Muscle of arm (tissue), 12 donors: ENCODE measurements around the gene ZNF584. TPM values are rescaled to one million over a fixed set of nuclear protein-coding genes. Genes with fewer than 3 reads are reported as not detected.
A peak's percentile ranks its signal among the peaks of the same experiment; 100 is the strongest.
"Not testable (repeated sequence)": the region's sequence is repeated elsewhere in the genome, so short reads cannot be mapped to it uniquely, and the experiment has no call there.

ENCODE experiments used
- DNase-seq: peaks from one replicate; pipeline ENCODE4 v3.0.0-alpha.2; 2013
- polyA plus RNA-seq, 12 donors: library from polyadenylated mRNA; unstranded; fragments of 120-200 nt; gene quantifications; one replicate each; pipeline ENCODE4 v1.2.1, GENCODE V29; 2013; ENCODE audit not compliant: insufficient read length in 12 of 12

ZNF584 gene
- polyA plus RNA-seq, 12 donors: 4.6 to 7.0 (median 5.9) TPM; not detected in 2

DNA sequence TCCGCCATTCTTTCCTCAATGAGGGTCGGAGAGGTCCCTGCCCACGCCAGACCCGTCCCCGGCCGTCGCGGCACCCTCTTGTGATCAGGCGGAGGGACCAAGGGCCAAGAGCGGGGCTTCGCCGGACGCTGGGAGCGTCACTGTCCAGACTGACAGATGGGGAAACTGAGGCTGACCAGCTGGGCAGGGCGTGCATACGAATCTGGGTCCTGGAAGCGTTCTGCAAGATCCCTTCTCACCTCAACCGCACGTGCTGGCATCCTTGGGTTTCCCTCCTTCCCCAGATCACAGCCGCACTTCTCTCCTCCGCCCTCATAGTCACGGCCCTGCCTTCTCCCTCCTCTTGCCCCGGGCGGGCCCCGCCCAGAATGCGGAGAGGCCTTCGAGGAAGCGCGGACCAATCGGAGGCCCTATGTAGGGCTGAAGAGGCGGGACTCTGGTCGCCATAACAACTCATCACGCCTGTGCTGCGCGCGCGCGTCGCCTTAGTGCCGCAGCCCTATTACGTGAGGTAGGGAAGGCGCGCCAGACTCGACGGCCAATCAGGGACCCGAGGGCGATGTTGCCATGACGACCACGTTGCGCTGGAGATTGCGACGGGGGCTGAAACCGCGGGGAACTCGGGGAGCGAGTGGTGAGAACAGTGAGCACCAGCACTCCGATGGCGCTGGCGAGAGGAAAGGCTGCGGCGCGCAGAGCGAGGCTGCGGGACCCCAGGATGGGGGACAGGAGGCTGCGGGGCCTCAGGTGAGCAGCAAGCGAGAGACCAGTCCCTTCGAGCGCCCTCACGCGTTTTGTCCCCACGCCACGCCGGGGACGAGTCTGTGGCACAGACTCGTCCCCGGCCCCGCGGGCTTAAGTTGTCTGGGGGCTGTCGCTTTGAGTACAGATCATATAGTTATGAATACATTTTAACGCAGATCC is 7.3 kb upstream of the ZNF584 start:
- peak; percentile 99 for DNase-seq

DNA sequence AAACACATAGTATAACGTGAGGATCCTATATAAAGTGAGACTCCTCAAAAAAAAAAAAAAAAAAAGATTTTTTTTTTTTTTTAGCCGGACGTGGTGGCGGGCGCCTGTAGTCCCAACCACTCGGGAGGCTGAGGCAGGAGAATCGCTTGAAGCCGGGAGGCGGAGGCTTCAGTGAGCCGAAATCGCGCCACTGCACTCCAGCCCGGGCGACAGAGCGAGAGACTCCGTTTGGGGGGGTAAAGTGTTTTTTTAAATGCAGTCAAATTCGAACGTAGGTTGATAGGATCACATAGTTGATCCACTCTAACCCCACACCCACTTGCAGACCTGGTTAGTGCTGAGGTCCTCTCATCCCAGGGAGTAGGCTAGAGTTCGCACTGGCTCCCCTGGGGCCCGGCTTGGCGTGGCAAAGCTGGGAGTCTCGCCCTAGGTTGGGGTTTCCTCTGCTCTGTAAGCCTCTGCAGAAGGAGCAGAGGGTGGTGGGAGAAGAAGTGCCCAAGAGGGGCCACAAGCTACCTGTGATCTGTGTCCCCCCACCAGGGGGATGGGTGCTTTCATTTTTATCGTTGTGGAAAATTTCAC is 6.5 kb upstream of the ZNF584 start:
- DNase-seq: no peak

DNA sequence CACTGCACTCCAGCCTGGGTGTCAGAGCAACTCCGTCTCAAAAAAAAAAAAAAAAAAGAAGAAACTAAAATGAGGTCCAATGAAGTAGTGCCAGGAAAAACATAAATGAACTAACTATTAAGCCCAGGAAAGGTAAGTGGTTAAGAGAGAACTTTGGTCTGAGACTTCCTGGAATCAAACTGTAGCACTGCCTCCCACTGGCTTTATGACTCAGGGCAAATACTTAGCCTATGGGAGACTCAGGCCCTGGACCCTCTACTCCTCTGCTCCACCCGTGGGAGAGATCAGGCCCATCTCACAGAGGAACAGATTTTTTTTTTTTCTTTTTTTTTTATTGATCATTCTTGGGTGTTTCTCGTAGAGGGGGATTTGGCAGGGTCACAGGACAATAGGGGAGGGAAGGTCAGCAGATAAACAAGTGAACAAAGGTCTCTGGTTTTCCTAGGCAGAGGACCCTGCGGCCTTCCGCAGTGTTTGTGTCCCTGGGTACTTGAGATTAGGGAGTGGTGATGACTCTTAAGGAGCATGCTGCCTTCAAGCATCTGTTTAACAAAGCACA is 4.5 kb upstream of the ZNF584 start:
- not testable (repeated sequence) for DNase-seq

DNA sequence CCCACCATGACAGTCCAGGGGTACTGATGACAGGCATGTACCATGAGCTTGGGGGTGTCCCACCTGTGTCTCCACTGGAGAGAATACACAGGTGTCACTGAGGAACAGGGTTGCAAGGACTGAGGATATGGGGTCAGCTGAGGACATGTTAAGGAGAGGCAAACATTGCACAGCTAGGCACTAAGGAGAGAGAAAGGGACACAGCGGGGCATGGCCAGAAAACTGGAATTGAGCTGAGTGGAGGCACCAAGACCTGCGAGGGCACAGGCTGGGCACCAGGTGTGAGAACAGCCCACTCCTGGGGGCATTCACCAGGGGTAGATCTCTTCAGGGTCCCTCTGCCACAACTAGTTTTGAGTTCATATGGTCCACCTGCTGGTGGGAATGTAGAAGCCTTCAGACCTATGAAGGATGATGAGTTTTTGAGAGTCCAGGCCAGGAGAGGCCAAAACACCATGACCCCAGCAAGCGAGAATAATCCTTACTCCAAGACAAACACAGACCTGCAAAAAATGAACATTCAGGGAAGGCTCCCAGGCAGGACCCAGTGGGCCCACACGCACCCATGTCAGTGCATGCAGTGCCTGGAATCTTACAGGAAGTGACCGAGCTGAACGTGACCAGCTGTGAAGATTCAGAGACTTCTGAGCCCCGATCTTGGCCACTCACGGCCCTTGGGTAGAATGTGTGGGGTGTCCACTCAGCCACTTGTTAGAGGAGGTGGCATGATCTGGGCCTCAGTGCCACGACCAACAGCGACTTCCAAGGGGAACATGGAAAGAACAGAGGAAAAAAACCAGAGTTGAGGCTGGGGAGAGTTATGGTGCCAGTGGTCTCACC is 1.4 kb upstream of the ZNF584 start:
- no peak for DNase-seq

DNA sequence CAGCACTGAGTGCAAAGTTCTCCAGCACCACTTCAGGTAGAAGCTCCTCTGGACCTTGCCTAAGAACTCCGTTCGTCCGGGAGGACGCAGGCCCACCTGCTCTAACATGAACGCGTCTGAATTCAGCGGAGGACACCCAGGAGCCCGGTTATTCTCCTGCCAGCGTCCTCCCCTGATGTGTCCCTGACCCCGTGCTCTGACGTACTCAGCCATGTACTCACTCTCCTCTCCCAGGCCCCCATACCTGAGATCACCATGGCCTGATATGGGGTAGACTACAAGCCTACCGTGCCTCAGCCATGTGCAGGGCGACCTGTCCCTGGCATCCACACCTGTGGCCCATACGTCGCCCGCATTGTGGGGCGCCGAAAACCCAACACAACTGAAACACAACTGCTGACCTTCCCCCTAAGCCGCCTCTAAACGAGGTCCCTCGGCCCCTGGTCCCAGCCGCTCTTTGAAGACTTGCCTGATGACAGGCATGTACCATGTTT is 744 bp upstream of the ZNF584 start:
- no peak for DNase-seq

DNA sequence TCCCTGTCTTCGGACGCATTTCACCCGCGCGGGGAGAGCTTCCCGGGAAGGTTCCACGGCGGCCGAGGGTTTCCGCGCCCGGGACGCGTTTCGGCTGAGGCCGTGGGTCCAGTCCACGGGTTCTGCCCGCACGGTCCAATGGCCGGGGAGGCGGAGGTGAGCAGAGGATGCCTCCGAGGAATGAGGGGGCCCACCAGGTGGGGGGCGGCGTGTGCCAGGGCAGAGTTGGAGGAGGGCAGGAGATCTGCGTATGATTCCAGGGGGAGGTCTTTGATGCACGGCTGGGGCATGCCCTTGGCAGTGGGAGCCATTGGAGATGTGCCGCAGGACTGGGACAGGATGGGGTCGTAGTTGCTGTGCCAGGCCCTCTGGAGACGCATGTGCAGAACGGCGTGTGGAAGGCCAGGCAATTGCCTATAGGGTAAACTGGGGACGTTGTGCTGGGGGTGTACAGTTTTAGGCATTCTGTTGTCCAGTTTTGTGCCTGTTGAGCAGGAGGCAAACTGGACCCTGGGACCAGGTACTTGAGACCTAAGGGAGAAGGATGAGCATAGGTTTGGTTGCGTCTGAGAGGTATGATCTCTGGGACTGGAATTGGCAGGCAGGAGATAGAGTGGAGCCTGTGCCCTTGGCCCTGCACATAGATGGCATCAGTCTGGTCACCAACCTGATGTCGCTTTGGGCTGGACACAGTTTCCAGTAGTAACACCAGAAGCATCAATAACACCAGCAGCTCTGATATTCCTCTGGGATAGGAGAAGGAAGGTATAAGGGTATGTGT is 751 bp downstream of the ZNF584 start:
- DNase-seq: no peak

DNA sequence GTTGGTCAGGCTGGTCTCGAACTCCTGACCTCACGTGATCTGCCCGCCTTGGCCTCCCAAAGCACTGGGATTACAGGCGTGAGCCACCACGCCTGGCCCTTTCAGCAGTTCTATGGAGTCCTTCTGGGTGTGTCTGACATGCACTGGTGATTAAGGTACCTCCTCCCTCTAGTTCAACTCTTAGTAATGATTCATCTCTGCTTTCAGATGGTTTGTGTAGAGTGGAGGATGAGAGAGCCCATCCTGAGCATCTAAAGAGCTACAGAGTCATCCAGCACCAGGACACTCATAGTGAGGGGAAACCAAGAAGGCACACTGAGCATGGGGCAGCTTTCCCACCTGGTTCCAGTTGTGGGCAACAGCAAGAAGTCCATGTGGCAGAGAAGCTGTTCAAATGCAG is 8.2 kb downstream of the ZNF584 start:
- no peak for DNase-seq

DNA sequence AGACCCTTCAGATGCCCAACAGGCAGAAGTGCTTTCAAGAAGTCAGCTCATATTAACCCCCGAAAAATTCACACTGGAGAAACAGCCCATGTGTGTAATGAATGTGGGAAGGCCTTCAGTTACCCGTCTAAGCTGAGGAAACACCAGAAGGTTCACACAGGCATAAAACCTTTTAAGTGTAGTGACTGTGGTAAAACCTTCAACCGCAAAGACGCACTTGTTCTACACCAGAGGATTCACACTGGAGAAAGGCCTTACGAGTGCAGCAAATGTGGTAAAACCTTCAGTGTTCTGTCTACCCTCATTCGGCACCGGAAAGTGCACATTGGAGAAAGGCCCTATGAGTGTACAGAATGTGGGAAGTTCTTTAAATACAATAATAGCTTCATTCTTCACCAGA is 8.6 kb downstream of the ZNF584 start:
- no peak for DNase-seq

DNA sequence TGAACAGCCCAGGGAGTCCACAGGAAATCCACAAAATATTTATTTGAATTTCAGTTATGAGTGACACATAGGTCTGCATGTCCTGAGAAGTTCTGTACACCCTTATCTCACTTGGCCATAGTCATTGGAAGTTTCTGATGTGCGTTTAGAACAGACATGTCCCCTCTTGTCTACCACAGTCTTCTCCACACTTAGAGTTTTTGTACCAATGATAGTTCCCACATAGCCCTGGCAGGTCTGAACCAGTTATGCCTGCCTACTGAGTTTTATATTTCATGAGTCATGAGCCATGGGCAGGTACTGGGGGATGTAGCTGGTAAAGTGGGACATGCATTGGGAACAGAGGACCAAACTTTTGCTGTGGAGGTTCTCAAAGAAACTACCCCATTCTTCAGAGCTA is 20.2 kb downstream of the ZNF584 start:
- DNase-seq: no peak

DNA sequence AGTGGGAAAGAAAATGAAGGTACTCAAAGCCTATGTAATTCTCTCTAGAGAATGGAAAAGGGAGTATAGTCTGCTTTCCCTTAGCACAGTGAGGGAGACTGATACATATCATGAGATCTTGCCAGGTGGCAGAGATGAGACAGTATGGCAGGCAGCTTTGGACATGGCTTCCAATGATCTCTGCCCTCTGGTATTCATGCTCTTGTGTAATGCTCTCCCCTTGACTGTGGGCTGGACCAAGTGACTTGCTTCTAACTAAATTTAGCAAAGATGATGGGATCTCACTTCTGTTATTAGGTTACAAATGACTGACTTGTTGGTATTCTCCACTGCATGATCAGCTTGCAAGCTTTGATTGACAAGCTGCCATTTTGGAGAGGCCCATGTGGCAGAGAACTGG is 21.3 kb downstream of the ZNF584 start:
- no peak for DNase-seq

DNA sequence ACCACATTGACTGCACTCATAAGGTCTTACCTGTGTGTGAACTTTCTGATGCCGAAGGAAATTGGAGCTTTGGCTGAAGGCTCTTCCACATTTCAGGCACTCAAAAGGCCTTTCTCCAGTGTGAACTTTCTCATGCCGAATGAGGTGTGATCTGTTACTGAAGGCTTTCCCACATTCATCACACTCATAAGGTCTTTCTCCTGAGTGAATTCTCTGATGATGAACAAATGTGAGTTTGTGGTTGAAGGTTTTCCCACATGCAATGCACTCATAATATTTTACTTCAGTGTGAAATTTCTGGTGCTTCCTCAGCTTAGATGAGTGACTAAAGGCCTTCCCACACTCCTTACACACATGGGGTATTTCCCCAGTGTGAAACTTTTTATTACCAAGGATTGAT is 25.8 kb downstream of the ZNF584 start:
- no peak for DNase-seq

DNA sequence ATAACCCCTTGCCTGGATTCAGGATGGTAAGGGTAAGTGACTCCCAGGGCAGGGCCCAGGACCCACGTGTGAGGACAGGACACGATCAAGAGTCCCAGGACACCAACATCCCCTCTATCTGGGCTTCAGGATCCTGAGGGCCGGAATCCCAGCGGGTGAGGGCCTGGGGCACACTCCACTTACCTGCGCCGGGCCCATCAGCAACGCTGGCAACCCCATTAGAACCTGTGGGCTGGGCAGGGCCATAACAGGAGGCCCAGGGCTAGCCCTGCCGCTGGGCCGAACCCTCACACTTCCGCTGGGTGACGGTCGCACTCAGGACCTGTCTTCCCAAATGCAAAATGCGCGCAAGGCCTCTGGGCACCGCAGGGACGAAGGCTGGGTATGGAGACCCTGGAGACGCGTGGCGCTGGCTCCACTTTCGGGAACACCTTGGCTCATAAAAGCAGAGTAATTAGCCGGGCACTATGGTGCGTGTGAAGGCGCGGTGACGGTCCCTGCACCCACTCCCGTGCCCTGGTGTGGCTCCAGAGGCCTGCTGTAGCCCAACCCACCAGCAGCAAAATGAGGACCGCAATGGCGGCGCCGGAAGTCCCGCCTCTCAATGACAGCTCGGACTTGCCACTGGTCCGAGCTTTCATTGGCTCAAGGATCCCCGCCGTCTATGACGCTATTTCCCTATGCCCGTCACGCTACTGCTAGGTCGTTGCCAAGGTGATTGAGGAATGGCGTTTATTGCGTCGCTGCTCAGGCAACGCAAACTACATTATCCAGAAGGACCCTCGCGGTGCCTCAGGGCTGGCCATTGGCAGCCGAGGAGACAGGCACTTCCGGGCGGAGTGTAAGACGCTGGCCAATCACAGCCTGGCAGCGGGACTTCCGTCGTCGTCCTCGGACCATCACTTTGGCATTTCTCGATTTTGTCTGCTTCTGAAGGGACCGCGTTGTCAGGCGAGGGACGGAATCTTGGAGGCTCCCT is 31.4 kb downstream of the ZNF584 start, which contains the start of gene ZNF132:
ZNF132 (minus strand) TSS at position 578 of the 979 bp plus-strand sequence; CDS start at position 246, 332 bp downstream.
- DNase-seq: peak; percentile 99

DNA sequence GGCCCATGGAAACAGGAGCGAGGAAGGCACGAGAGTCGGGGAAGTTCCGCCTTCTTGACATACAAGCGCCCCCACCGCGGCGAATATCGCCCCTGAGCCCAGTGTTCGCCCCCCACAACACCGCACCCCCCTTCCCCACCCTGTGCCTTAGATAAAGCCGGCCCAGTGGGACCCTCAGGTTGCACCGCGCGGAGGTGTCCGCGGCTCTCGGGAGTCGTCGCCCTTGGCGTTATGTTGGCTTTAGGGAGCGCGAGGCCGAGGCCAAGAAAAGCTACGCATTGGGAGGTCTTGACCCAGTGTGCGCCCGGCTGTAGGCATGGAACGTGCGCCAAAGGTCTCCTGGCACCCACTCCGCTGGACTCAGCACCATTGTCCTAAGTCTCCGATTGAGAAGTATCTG is 32.1 kb downstream of the ZNF584 start:
- DNase-seq: peak; percentile 15

DNA sequence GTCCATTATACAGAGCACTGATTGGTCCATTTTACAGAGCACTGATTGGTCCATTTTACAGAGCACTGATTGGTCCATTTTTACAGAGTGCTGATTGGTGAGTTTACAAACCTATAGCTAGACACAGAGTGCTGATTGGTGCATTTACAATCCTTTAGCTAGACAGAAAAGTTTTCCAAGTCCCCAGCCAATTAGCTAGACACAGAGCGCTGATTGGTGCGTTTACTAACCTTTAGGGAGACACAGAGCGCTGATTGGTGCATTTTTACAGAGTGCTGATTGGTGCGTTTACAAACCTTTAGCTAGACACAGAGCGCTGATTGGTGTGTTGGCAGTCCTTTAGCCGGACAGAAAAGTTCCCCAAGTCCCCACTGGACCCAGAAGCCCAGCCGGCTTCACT is 34.5 kb downstream of the ZNF584 start:
- not testable (repeated sequence) for DNase-seq

DNA sequence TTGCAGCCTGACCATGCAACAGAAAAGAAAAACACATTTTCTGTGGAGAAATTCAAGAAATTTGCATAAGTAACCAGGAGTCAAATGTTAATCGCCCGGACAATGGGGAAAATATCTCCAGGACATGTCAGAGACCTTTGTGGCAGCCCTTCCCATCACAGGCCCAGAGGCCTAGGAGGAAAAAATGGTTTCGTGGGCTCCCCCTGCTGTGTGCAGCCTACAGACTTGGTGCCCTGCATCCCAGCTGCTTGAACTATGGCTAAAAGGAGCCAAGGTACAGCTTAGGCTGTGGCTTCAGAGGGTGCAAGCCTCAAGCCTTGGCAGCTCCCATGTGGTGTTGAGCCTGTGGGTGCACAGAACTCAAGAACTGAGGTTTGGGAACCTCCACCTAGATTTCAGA is 40.4 kb downstream of the ZNF584 start:
- not testable (repeated sequence) for DNase-seq

DNA sequence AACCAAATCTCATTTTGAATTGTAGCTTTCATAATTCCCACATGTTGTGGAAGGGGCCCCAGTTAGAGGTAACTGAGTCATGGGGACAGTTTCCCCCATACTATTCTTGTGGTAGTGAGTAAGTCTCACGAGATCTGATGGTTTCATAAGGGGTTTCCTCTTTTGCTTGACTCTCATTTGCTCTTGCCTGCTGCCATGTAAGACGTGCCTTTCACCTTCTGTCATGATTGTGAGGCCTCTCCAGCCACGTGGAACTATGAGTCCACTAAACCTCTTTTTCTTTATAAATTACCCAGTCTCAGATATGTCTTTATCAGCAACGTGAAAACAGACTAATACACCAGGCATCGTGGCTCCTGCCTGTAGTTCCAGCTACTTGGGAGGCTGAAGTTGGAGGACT is 41.5 kb downstream of the ZNF584 start:
- not testable (repeated sequence) for DNase-seq

DNA sequence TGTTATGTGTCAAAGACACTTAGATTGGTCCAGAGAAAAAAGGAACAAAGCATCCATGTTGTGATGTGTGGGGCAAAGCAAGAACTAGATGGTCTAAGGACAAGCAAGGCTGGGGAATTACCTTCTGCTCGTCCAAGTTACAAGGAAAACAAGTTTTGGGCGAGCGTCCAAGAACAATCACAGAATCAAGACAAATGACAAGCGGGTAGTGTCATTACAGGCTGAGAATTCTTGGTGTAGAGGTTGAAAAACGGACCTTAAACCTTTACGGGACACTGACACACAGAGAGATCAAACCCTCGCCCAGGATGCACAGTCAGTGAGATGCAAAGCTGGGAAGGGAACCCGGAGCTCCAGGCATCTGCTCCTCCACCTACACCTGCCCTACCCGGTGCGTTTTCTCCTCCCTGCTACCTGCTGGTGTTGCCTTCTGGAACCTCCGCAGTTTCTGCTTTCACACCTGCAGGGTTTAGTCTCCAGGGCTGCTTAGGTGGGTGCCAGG is 42.5 kb downstream of the ZNF584 start:
- no peak for DNase-seq

DNA sequence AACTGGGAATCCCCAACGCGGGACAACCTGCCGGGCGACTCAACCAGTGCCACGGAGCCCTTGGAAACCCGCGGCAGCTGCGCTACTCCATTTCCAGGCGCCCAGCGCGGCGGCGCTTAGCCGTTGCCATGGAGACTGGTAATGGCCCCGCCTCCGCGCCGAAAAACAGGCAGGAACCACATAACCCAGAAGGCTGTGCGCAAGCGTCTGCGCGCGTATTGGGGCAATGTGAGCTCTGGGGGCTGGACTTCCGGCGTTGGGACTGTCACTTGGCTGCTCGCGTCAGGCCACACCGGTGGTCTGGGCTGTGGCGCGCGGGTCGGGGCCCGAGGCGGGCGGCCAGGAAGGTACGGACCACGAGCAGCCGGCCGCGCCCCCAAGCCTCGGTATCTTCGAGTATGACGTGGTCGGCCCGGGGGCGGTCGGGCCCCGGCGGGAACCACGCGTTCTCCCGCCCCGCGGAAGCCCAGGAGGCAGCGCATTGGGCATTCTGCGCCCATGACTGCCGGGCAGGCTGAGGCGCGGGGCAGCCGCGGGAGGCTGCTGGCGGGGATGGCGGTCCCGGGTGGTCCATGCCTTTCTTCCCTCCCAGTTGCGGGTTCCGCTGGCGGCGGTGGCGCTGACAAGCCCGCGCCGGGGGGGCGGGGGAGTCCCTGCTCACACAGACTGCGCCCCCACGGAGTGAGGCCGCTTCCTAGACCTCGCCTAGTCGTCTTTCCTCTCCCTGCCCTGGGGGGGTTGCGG is 43.1 kb downstream of the ZNF584 start, which contains the start of gene ZNF324B:
ZNF324B (plus strand) TSS at position 265 of the 744 bp plus-strand sequence. CDS start 2,080 bp downstream, outside the sequence.
- DNase-seq: peak; percentile 96

DNA sequence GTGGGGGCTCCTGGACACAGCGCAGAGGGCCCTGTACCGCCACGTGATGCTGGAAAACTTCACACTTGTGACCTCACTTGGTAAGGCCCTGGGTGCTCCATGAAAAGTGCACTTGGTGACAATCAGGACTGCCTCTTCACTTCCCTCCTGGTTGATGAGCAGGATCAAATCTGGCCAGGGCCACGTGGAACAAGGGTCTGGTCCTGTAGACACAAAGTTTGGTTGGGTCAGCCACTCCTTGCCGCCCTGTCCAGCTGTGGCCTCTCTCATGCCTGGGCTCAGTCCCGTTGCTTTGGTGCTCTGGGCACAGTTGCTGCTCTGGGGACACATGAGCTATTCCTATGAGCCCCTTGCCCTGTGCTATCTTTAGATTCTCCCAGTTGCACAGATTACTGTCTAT is 45.3 kb downstream of the ZNF584 start:
- DNase-seq: no peak
